Ascending aorta (tissue), 2 donors: Measurements from ENCODE around the gene SEMA3F. TPM values are rescaled to one million over a fixed set of nuclear protein-coding genes. Genes with fewer than 3 reads are reported as not detected.

Source experiments
- DNase-seq, 2 donors: peaks; one replicate each; pipeline ENCODE4 v3.0.0-alpha.2; 2019; ENCODE audit warnings: low spot score in 2 of 2
- H3K27ac ChIP-seq, 2 donors: fragments of 200-600 bp; sonication (generic); one replicate each; pipeline ENCODE4 v1.5.1; 2016 to 2017; ENCODE audit warnings: mild to moderate bottlenecking in 1 of 2
- H3K27me3 ChIP-seq: fragments of 200-600 bp; sonication (generic); one replicate; pipeline ENCODE4 v1.5.1; 2017
- H3K36me3 ChIP-seq, 2 donors: fragments of 200-600 bp; sonication (generic); one replicate each; pipeline ENCODE4 v1.5.1; 2016
- H3K4me1 ChIP-seq, 2 donors: fragments of 200-600 bp; sonication (generic); one replicate each; pipeline ENCODE4 v1.5.1; 2016 to 2017; ENCODE audit warnings: mild to moderate bottlenecking in 1 of 2
- H3K4me3 ChIP-seq, 2 donors: fragments of 200-600 bp; sonication (generic); one replicate each; pipeline ENCODE4 v1.5.1; 2016 to 2017; ENCODE audit warnings: mild to moderate bottlenecking in 1 of 2
- H3K9me3 ChIP-seq, 2 donors: fragments of 200-600 bp; sonication (generic); one replicate each; pipeline ENCODE4 v1.5.1; 2016
- intact Hi-C: fragments of 100-400 bp; cut with DNase I; formaldehyde crosslinking; loops from one replicate; pipeline ENCODE4 v1.15.1; 2023
- total RNA-seq: library from RNA; depleted of rRNA; stranded (reverse); fragments of >200 nt; gene quantifications from one replicate; pipeline ENCODE4 v1.1.0, GENCODE V29; 2016
- TF ChIP-seq, protein P1 (sequence below), 3 experiments: fragments of 200-600 bp in 2 of 3; fragments of 450-650 bp in 1 of 3; sonication (generic) in 2 of 3; IDR thresholded peaks; one replicate each; pipeline ENCODE4 v1.5.1; 2016 to 2019; ENCODE audit warnings: antibody characterized with exemption in 3 of 3, mild to moderate bottlenecking in 1 of 3, moderate library complexity in 1 of 3

Gene SEMA3F
- total RNA-seq, 1 donor from 2014 or later, result 75.0 TPM

GRCh38 chr3:50195501-50196252 is 40.6 kb downstream of the SEMA3F start:
- Histone ChIP-seq H3K4me1 (peaks cover 10 to 15% of the 10 kb centered on the region in 2 donors), H3K27me3 (peaks cover 18% of the 10 kb centered on the region), H3K36me3 (no peaks in the 10 kb centered on the region), H3K27ac (no peak overlapping the region), H3K4me3 (no peak overlapping the region), H3K9me3 (no peaks in the 10 kb centered on the region)
- TF ChIP-seq, protein P1, sequence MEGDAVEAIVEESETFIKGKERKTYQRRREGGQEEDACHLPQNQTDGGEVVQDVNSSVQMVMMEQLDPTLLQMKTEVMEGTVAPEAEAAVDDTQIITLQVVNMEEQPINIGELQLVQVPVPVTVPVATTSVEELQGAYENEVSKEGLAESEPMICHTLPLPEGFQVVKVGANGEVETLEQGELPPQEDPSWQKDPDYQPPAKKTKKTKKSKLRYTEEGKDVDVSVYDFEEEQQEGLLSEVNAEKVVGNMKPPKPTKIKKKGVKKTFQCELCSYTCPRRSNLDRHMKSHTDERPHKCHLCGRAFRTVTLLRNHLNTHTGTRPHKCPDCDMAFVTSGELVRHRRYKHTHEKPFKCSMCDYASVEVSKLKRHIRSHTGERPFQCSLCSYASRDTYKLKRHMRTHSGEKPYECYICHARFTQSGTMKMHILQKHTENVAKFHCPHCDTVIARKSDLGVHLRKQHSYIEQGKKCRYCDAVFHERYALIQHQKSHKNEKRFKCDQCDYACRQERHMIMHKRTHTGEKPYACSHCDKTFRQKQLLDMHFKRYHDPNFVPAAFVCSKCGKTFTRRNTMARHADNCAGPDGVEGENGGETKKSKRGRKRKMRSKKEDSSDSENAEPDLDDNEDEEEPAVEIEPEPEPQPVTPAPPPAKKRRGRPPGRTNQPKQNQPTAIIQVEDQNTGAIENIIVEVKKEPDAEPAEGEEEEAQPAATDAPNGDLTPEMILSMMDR (IDR thresholded peaks at IDR 0.05), result no peak
- intact Hi-C loops, result no loop called here
- DNase-seq, result no peak

DNA sequence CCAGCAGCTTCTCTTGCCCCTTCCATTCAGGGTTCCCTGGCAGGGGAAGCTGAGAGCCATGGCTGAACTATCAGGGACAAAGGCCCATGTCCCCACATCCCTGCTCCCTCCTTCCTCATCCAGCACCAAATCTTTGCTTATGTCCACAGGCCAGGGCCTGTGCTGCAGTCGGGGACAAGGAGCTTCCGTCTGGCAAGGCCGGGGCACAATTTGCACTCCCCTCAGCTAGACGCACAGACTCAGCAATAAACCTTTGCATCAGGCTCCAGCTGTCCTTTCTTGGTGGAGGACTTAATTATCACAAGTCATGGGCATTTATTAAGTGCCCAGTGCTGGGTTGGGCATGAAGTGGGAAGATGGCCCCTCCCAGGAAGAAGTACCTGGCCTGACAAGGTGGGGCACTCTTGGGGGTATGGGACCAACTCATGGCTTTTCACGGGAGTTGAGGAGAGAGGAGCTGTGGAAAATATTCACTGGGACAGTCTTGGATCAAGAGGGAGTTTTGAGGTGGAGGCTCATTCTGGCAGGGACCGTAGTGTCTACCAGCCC is 41.2 kb downstream of the SEMA3F start:
- intact Hi-C loops, result no loop called here
- Histone ChIP-seq H3K36me3 (no peaks in the 10 kb centered on the region), H3K9me3 (no peaks in the 10 kb centered on the region), H3K27me3 (peaks cover 18% of the 10 kb centered on the region), H3K27ac (no peak overlapping the region), H3K4me3 (no peak overlapping the region), H3K4me1 (peaks cover 10 to 15% of the 10 kb centered on the region in 2 donors)
- TF ChIP-seq, protein P1 (IDR thresholded peaks at IDR 0.05), result no peak
- no peak for DNase-seq

DNA sequence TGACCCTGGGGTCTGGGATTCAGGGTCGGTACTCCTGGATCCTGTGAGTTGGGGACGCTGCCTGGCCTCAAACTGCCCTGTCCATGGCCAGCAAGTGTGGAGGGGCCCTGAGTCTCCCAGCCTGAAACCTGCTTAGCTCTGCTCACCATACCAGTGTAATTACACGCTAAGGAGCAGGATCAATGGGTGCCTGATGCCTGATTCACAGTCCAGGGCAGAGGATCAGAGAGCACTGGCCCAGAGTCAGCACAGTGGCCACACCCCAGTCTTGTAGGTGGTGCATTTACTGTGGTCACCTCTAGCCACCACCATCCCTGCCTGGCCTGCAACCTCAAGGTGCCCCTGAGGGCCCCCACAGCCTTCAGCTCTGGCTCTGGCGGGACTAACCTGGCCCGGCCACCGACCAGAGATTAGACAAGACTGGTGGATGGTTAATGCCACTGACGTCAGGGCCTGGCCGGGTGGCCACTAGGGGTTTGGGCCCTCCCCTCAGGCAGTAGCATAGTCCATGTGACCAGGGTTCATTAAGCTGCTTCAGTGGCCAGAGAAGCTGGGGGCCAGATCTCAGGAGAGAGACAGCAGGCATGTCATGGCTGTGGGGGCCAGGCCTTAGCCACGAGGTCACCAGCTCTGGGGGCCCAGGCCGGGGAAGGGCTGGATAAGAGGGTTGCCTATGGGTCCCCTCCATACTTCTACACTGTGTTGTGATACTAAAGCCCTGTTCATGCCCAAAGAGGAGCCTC is 46.6 kb downstream of the SEMA3F start:
- Histone ChIP-seq H3K9me3 (no peaks in the 10 kb centered on the region), H3K27ac (no peak overlapping the region)
- TF ChIP-seq, protein P1 (IDR thresholded peaks at IDR 0.05), result no peak

DNA sequence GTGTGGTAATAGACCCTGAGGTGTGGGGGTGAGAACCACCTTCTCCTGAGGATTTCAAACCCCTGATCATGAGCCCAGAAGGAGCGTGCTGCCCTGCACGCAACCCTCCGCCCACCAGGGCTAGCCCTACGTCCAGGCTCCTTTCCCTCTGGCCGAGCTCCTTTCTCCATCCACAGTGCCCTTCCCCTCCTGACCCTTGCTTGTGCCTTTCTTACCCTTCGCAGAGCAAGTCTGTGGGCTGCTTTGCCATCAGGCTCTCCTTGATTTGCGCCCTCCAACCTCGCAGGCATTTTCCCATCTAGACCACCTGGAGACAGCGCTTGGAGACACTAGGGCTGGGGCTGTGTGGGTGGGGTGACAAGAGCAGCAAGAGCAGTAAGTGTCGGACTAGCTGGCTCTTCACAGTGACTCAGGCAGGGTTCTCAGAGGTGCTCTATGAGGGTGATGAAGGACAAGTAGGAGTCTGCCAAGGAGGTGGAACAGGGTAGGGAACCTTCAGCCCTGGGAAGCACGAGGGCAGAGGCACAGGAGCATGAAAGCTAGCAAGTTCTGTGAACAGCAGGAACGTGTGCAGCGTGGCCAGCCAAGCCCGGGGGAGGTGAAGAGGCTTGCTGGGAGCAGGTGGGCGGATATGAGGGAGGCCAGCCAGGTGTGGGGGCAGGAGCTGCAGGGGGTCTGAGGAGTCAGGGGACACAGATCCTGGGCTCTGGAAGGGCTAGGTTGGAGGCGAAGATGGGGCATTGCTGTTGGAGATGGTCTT is 47.4 kb downstream of the SEMA3F start:
- TF ChIP-seq, protein P1 (IDR thresholded peaks at IDR 0.05), result no peak
- Histone ChIP-seq H3K27ac (no peak overlapping the region), H3K4me1 (peaks cover 12 to 15% of the 10 kb centered on the region in 2 donors), H3K4me3 (no peak overlapping the region), H3K9me3 (no peaks in the 10 kb centered on the region), H3K27me3 (no peaks in the 10 kb centered on the region), H3K36me3 (no peaks in the 10 kb centered on the region)
- intact Hi-C loops, result no loop called here
- DNase-seq, result no peak

More for the DNA sequence above, 46.6 kb downstream of the SEMA3F start:
- Histone ChIP-seq H3K27me3 (no peaks in the 10 kb centered on the region), H3K36me3 (no peaks in the 10 kb centered on the region), H3K4me1 (peaks cover 12 to 15% of the 10 kb centered on the region in 2 donors), H3K4me3 (no peak overlapping the region)
- intact Hi-C loops, result no loop called here
- DNase-seq, result no peak

GRCh38 chr3:50203113-50203808 is 48.1 kb downstream of the SEMA3F start:
- DNase-seq, result no peak
- Histone ChIP-seq H3K4me1 (peaks cover 12 to 15% of the 10 kb centered on the region in 2 donors), H3K36me3 (no peaks in the 10 kb centered on the region), H3K27ac (no peak overlapping the region), H3K4me3 (no peak overlapping the region), H3K9me3 (no peaks in the 10 kb centered on the region), H3K27me3 (no peaks in the 10 kb centered on the region)
- TF ChIP-seq, protein P1 (IDR thresholded peaks at IDR 0.05), result no peak
- intact Hi-C loops, result no loop called here
